GM12878 (cell line): ENCODE measurements around the gene RNASE7. TPM values are rescaled to one million over a fixed set of nuclear protein-coding genes. Genes with fewer than 3 reads are reported as not detected.

ENCODE experiments used
- ATAC-seq: fragments of 200-7000 bp; cut with Tn5 transposase; 3 replicates; pipeline ENCODE4 v1.9.1; 2020; ENCODE audit warnings: mild to moderate bottlenecking, moderate library complexity
- BruUV-seq: library from RNA; stranded (reverse); fragments of 400-500 nt; replicated peaks from 2 replicates; lab custom pipeline; 2021; lab: Mats Ljungman, UMichigan
- CTCF ChIA-PET: fragments of 300-600 bp; sonication (Branson Sonifier 250); formaldehyde crosslinking; extraction: SDS; loops from one replicate; lab custom pipeline; 2021; ENCODE audit warnings: inconsistent platforms; lab: Yijun Ruan, JAX
- POLR2A ChIA-PET: fragments of 350-600 bp; formaldehyde crosslinking; extraction: SDS; loops from one replicate; lab custom pipeline; 2021; ENCODE audit warnings: inconsistent platforms; lab: Charles Lee
- RAD21 ChIA-PET: fragments of 300-600 bp; sonication (Branson Sonifier 250); formaldehyde crosslinking; loops from one replicate; lab custom pipeline; 2023; ENCODE audit warnings: antibody characterized with exemption; ENCODE audit not compliant: unreplicated experiment; lab: Charles Lee
- SMC1A ChIA-PET: fragments of 300-600 bp; sonication (Branson Sonifier 250); formaldehyde crosslinking; loops from one replicate; lab custom pipeline; 2023; ENCODE audit not compliant: unreplicated experiment, uncharacterized antibody; lab: Charles Lee
- DNase-seq: peaks from one replicate; pipeline ENCODE4 v3.0.0-alpha.2; 2011; ENCODE audit warnings: low read depth, low spot score
- FAIRE-seq: peaks from 3 replicates; lab custom pipeline; 2011; peaks lifted over from hg19 to GRCh38; lab: Jason Lieb, UNC
- H2AFZ ChIP-seq: 2 replicates; pipeline ENCODE4 v1.6.0; 2011; ENCODE audit warnings: low read depth, low read length, control low read depth; ENCODE audit not compliant: control insufficient read depth
- H3K27ac ChIP-seq: 2 replicates; pipeline ENCODE4 v1.5.1; 2011; ENCODE audit warnings: control low read depth; ENCODE audit not compliant: control insufficient read depth, insufficient read depth
- H3K27me3 ChIP-seq, 2 experiments: replicated peaks in 1 of 2; 2 replicates each; pipeline versions ENCODE4 v1.6.0 to v1.6.1; 2011; ENCODE audit warnings: low read length in 1 of 2; ENCODE audit not compliant: control insufficient read depth in 2 of 2, insufficient read depth in 2 of 2
- H3K36me3 ChIP-seq, 2 experiments: 2 replicates each; pipeline ENCODE4 v1.5.1; 2011; ENCODE audit warnings: low read length in 1 of 2; ENCODE audit not compliant: control insufficient read depth in 2 of 2, insufficient read depth in 2 of 2
- H3K4me1 ChIP-seq: 2 replicates; pipeline ENCODE4 v1.6.1; 2011; ENCODE audit warnings: mild to moderate bottlenecking, low read length, moderate library complexity, mixed read lengths; ENCODE audit not compliant: control insufficient read depth, insufficient read depth
- H3K4me2 ChIP-seq: 2 replicates; pipeline ENCODE4 v1.6.0; 2011; ENCODE audit warnings: control low read depth; ENCODE audit not compliant: control insufficient read depth, insufficient read depth
- H3K4me3 ChIP-seq: fragments of 200-600 bp; sonication (generic); 2 replicates; pipeline ENCODE4 v1.5.1; 2016
- H3K79me2 ChIP-seq: 2 replicates; pipeline ENCODE4 v1.6.0; 2011; ENCODE audit warnings: low read length; ENCODE audit not compliant: control insufficient read depth, insufficient read depth
- H3K9ac ChIP-seq: 2 replicates; pipeline ENCODE4 v1.8.0; 2011; ENCODE audit warnings: low read length, control low read depth, mixed read lengths; ENCODE audit not compliant: control insufficient read depth, insufficient read depth
- H3K9me3 ChIP-seq: replicated peaks from 3 replicates; pipeline ENCODE4 v1.5.1; 2011; ENCODE audit warnings: mild to moderate bottlenecking, low read length; ENCODE audit not compliant: control insufficient read depth, insufficient read depth
- H4K20me1 ChIP-seq: 2 replicates; pipeline ENCODE4 v1.6.0; 2011; ENCODE audit not compliant: control insufficient read depth, insufficient read depth
- EED ChIP-seq: sonication (generic); IDR thresholded peaks from 2 replicates; pipeline ENCODE4 v1.6.1; 2016; ENCODE audit warnings: antibody characterized with exemption, low read depth
- HDAC2 ChIP-seq: fragments of 200-600 bp; sonication (generic); IDR thresholded peaks from 2 replicates; pipeline ENCODE4 v1.6.1; 2017
- POLR2AphosphoS5 ChIP-seq: IDR thresholded peaks from 2 replicates; pipeline ENCODE4 v1.6.1; 2011; ENCODE audit warnings: mild to moderate bottlenecking, low read length, inconsistent platforms
- SMAD1 ChIP-seq: fragments of 450-650 bp; IDR thresholded peaks from 2 replicates; pipeline ENCODE4 v1.6.1; 2018; ENCODE audit warnings: mild to moderate bottlenecking, low read depth; ENCODE audit not compliant: partially characterized antibody
- SMAD5 ChIP-seq: IDR thresholded peaks from 2 replicates; pipeline ENCODE4 v1.6.1; 2016; ENCODE audit warnings: antibody characterized with exemption, low read depth
- TBL1XR1 ChIP-seq: IDR thresholded peaks from 2 replicates; pipeline ENCODE4 v1.6.1; 2012; ENCODE audit warnings: low read depth, low read length, improper control_type of control experiment
- YBX1 ChIP-seq: fragments of 450-650 bp; IDR thresholded peaks from 2 replicates; pipeline ENCODE4 v1.6.1; 2016; ENCODE audit warnings: antibody characterized with exemption
- WGBS: methylation state at CpG from one replicate; pipeline ENCODE4 v1.1.6; 2016; ENCODE audit warnings: low lambda C conversion rate; ENCODE audit not compliant: insufficient replicate concordance, insufficient coverage; ENCODE audit errors: missing lambda C conversion rate; 5-methylcytosine and 5-hydroxymethylcytosine counted together
- in situ Hi-C: fragments of 300-500 bp; cut with MboI; formaldehyde crosslinking; loops from 9 replicates; pipeline ENCODE4 v1.14.3; 2018; ENCODE audit warnings: mixed read lengths
- intact Hi-C: fragments of 100-400 bp; cut with micrococcal nuclease; formaldehyde crosslinking; loops from one replicate; pipeline ENCODE4 v1.14.2; 2022; ENCODE audit not compliant: unreplicated experiment
- polyA plus RNA-seq, 11 experiments: library from polyadenylated mRNA; depleted of rRNA in 4 of 11; unstranded in 6 of 11; stranded (reverse) in 5 of 11; fragments of >200 nt; fragmentation: Nextera tagmentation in 4 of 11; fragmentation: Illumina TruSeq in 1 of 11; extraction: Ambion mirVana in 4 of 11; extraction: Trizol in 1 of 11; gene quantifications; 1 replicate in 1 of 11; 2 replicates in 10 of 11; pipeline versions ENCODE4 v1.2.1 to v1.2.3, GENCODE V29; 2011 to 2016; ENCODE audit warnings: inconsistent platforms in 2 of 11, missing spikeins in 2 of 11, low read depth in 1 of 11
- total RNA-seq, 4 experiments: library from RNA; depleted of rRNA in 3 of 4; stranded (reverse); fragments of >200 nt in 3 of 4; fragmentation: Illumina TruSeq in 1 of 4; extraction: Trizol in 1 of 4; gene quantifications; 2 replicates each; pipeline versions ENCODE4 v1.2.1 to v1.2.3, GENCODE V29; 2013 to 2021
- TF ChIP-seq, protein P1 (sequence below), 3 experiments: IDR thresholded peaks in 2 of 3; conservative IDR thresholded peaks in 1 of 3; 2 replicates each; pipeline ENCODE4 v1.5.1; 2011; ENCODE audit warnings: low read depth in 3 of 3, low read length in 3 of 3, mild to moderate bottlenecking in 3 of 3, control low read depth in 2 of 3, moderate library complexity in 2 of 3, inconsistent platforms in 1 of 3, mixed read lengths in 1 of 3; ENCODE audit not compliant: control insufficient read depth in 2 of 3, insufficient read depth in 1 of 3; ENCODE audit errors: extremely low read depth in 1 of 3
- TF ChIP-seq, protein P2 (sequence below): fragments of 450-650 bp; IDR thresholded peaks from 2 replicates; pipeline ENCODE4 v1.6.1; 2017; ENCODE audit warnings: mild to moderate bottlenecking, low read depth, inconsistent platforms; ENCODE audit not compliant: poor library complexity, severe bottlenecking

Gene RNASE7
- total and polyA plus RNA-seq, 10 of the 15 experiments (the other 5 are each of a cell fraction or from before 2014, with no cell fraction given), result not detected

DNA sequence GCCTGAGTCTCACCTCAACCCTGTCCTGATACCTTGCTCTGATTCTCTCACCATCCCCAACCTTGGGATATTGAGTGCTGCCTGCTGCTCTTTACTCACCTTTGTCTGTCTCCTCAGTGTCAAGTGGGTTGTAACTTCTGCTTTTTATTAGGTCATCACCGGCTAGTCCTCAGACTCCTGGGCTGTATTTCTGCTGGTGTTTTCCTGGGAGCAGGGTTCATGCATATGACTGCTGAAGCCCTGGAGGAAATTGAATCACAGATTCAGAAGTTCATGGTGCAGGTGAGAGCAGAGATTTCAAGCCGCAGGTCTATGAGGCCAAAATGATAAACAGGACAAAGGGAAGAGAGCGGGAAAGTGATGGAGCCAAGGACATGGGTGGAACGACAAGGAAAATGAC lies 42.6 kb upstream of the RNASE7 start:
- in situ Hi-C loops, result no loop called here

DNA sequence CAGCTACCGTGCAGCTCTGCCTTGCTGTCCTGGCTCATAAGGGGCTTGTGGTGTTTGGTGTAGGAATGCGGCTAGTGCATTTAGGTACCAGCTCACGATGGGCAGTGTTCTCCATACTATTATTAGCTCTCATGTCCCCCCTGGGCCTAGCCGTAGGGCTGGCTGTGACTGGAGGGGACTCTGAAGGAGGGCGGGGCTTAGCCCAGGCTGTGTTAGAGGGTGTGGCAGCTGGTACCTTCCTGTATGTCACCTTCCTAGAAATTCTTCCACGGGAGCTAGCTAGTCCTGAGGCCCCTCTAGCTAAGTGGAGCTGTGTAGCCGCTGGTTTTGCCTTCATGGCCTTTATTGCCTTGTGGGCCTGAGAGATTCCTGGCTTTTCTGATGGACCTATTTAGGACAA lies 40.9 kb upstream of the RNASE7 start:
- H3K79me2 ChIP-seq, result no peaks in the 10 kb centered on the region
- FAIRE-seq, result no peak
- POLR2A ChIA-PET, result no interaction called here
- no peak for ATAC-seq
- H3K9ac ChIP-seq, result no peak overlapping the region
- intact Hi-C loops (no loop called here), in situ Hi-C loops (no loop called here)
- no TSS peak for BruUV-seq
- no peak overlapping the region for H3K4me2 ChIP-seq
- H3K36me3 ChIP-seq, result peaks cover 0 to 5% of the 10 kb centered on the region in 2 experiments; a peak in 3 of 4 replicates
- CTCF ChIA-PET, result interaction anchor here (0.9 to 1.1 kb wide), 2 partner anchors 14 to 70 kb away, joined by 3 to 5 read pairs; no protein-coding TSS in a partner anchor
- WGBS, result 45% methylated on average over 7 of the region's 7 CpGs
- no peaks in the 10 kb centered on the region for H3K4me1 ChIP-seq
- no peak overlapping the region for H2AFZ ChIP-seq
- H3K27ac ChIP-seq, result no peak overlapping the region
- RAD21 ChIA-PET, result interaction anchor here (1.1 to 2.2 kb wide), 2 partner anchors 14 to 104 kb away, joined by 3 to 6 read pairs; no protein-coding TSS in a partner anchor
- DNase-seq, result no peak
- H3K9me3 ChIP-seq, result no peaks in the 10 kb centered on the region
- no peaks in the 10 kb centered on the region for H4K20me1 ChIP-seq
- H3K27me3 ChIP-seq, result no peaks in the 10 kb centered on the region
- SMC1A ChIA-PET, result no interaction called here
- TF ChIP-seq TBL1XR1 (no peak), SMAD5 (no peak), YBX1 (no peak), HDAC2 (no peak), EED (no peak), SMAD1 (no peak), POLR2AphosphoS5 (no peak)
- TF ChIP-seq, protein P1, sequence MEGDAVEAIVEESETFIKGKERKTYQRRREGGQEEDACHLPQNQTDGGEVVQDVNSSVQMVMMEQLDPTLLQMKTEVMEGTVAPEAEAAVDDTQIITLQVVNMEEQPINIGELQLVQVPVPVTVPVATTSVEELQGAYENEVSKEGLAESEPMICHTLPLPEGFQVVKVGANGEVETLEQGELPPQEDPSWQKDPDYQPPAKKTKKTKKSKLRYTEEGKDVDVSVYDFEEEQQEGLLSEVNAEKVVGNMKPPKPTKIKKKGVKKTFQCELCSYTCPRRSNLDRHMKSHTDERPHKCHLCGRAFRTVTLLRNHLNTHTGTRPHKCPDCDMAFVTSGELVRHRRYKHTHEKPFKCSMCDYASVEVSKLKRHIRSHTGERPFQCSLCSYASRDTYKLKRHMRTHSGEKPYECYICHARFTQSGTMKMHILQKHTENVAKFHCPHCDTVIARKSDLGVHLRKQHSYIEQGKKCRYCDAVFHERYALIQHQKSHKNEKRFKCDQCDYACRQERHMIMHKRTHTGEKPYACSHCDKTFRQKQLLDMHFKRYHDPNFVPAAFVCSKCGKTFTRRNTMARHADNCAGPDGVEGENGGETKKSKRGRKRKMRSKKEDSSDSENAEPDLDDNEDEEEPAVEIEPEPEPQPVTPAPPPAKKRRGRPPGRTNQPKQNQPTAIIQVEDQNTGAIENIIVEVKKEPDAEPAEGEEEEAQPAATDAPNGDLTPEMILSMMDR (IDR thresholded peaks at IDR 0.05 in 2 of 3, conservative IDR thresholded peaks at IDR 0.05 in 1 of 3; ENCODE audit: control insufficient read depth in 2 of 3, extremely low read depth in 1 of 3, insufficient read depth in 1 of 3, low read depth in 3 of 3, low read length in 3 of 3), result no peak
- TF ChIP-seq, protein P2, sequence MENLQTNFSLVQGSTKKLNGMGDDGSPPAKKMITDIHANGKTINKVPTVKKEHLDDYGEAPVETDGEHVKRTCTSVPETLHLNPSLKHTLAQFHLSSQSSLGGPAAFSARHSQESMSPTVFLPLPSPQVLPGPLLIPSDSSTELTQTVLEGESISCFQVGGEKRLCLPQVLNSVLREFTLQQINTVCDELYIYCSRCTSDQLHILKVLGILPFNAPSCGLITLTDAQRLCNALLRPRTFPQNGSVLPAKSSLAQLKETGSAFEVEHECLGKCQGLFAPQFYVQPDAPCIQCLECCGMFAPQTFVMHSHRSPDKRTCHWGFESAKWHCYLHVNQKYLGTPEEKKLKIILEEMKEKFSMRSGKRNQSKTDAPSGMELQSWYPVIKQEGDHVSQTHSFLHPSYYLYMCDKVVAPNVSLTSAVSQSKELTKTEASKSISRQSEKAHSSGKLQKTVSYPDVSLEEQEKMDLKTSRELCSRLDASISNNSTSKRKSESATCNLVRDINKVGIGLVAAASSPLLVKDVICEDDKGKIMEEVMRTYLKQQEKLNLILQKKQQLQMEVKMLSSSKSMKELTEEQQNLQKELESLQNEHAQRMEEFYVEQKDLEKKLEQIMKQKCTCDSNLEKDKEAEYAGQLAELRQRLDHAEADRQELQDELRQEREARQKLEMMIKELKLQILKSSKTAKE, result no peak
- TF ChIP-seq, all 136 proteins: peak for 0
- no peak overlapping the region for H3K4me3 ChIP-seq

More for the DNA sequence above, 42.6 kb upstream of the RNASE7 start:
- no peak for FAIRE-seq
- H3K36me3 ChIP-seq, result peaks cover 3 to 9% of the 10 kb centered on the region in 2 experiments
- 67% methylated on average over 4 of the region's 4 CpGs for WGBS
- no peak overlapping the region for H2AFZ ChIP-seq
- intact Hi-C loops, result no loop called here
- ATAC-seq, result no peak
- no peaks in the 10 kb centered on the region for H3K79me2 ChIP-seq
- ChIA-PET CTCF (interaction anchor here (0.8 to 1.4 kb wide), 3 partner anchors 9 to 105 kb away, joined by 3 read pairs; no protein-coding TSS in a partner anchor), SMC1A (interaction anchor here (1.0 kb wide), 1 partner anchor 15 kb away, joined by 5 read pairs; no protein-coding TSS in a partner anchor), POLR2A (no interaction called here), RAD21 (interaction anchor here (2.2 kb wide), 1 partner anchor 15 kb away, joined by 6 read pairs; no protein-coding TSS in a partner anchor)
- no peak overlapping the region for H3K4me3 ChIP-seq
- DNase-seq, result no peak
- TF ChIP-seq, protein P2, result no peak
- no peak overlapping the region for H3K9ac ChIP-seq
- no TSS peak for BruUV-seq
- no peaks in the 10 kb centered on the region for H4K20me1 ChIP-seq
- H3K9me3 ChIP-seq, result no peaks in the 10 kb centered on the region
- H3K27me3 ChIP-seq, result no peaks in the 10 kb centered on the region
- H3K4me2 ChIP-seq, result no peak overlapping the region
- no peaks in the 10 kb centered on the region for H3K4me1 ChIP-seq
- H3K27ac ChIP-seq, result no peak overlapping the region
